A549 (cell line): ENCODE data around the gene PRRT4. TPM values are rescaled to one million over a fixed set of nuclear protein-coding genes. Genes with fewer than 3 reads are reported as not detected.

Source experiments
- ATAC-seq, 2 experiments: fragments of 200-7000 bp in 1 of 2; fragments of >200 bp in 1 of 2; cut with Nextera tagmentation in 1 of 2; cut with Tn5 transposase in 1 of 2; 3 replicates each; pipeline versions ENCODE4 v1.8.0 to v1.9.1; 2018 to 2020; ENCODE audit warnings: mild to moderate bottlenecking in 1 of 2, moderate library complexity in 1 of 2
- CTCF ChIA-PET: fragments of 300-600 bp; sonication (Branson Sonifier 250); formaldehyde crosslinking; extraction: SDS; loops from one replicate; lab custom pipeline; 2021; ENCODE audit warnings: antibody characterized with exemption, inconsistent platforms; lab: Yijun Ruan, JAX
- POLR2A ChIA-PET: fragments of 350-600 bp; formaldehyde crosslinking; extraction: SDS; loops from one replicate; lab custom pipeline; 2021; ENCODE audit warnings: antibody characterized with exemption, inconsistent platforms; lab: Yijun Ruan, JAX
- DNase-seq, 2 experiments: peaks; one replicate each; pipeline versions ENCODE4 v3.0.0 to v3.0.0-alpha.2; 2011 to 2016; ENCODE audit warnings: low read depth in 1 of 2, low spot score in 1 of 2
- FAIRE-seq: peaks from 2 replicates; lab custom pipeline; 2011; peaks lifted over from hg19 to GRCh38; lab: Jason Lieb, UNC
- H3K27ac ChIP-seq, 2 experiments: fragments of >200 bp; sonication (Bioruptor Twin); formaldehyde crosslinking; 3 replicates each; pipeline ENCODE4 v1.5.1; 2016 to 2017
- H3K4me1 ChIP-seq: fragments of >200 bp; sonication (Bioruptor Twin); formaldehyde crosslinking; 3 replicates; pipeline ENCODE4 v1.6.1; 2016
- H3K4me2 ChIP-seq: fragments of >200 bp; sonication (Bioruptor Twin); formaldehyde crosslinking; 3 replicates; pipeline ENCODE4 v1.6.1; 2016
- H3K4me3 ChIP-seq: fragments of >200 bp; sonication (Bioruptor Twin); formaldehyde crosslinking; 3 replicates; pipeline ENCODE4 v1.5.1; 2016
- H3K9me3 ChIP-seq: fragments of >200 bp; sonication (Bioruptor Twin); formaldehyde crosslinking; 3 replicates; pipeline ENCODE4 v1.6.1; 2016
- ATOH8 ChIP-seq: fragments of 250-450 bp; sonication (Bioruptor Pico); IDR thresholded peaks from 2 replicates; pipeline ENCODE4 v1.5.0; 2020; ENCODE audit warnings: low read depth, mild to moderate bottlenecking, moderate library complexity
- BHLHE40 ChIP-seq: IDR thresholded peaks from 2 replicates; pipeline ENCODE4 v1.6.1; 2012; ENCODE audit warnings: low read depth, low read length, inconsistent platforms
- CBX8 ChIP-seq: fragments of 200-600 bp; sonication (generic); IDR thresholded peaks from 2 replicates; pipeline ENCODE4 v1.6.1; 2016
- CTCF ChIP-seq: fragments of >200 bp; sonication (Bioruptor Twin); formaldehyde crosslinking; IDR thresholded peaks from 3 replicates; pipeline ENCODE4 v1.5.1; 2016
- FOSL2 ChIP-seq, 2 experiments: fragments of 450-650 bp in 1 of 2; fragments of >200 bp in 1 of 2; sonication (Bioruptor Twin) in 1 of 2; formaldehyde crosslinking; IDR thresholded peaks; 2 replicates each; pipeline versions ENCODE4 v1.5.0 to v1.6.1; 2016 to 2020; ENCODE audit warnings: mild to moderate bottlenecking in 1 of 2, moderate library complexity in 1 of 2
- GATA3 ChIP-seq: IDR thresholded peaks from 2 replicates; pipeline ENCODE4 v1.6.1; 2012; ENCODE audit warnings: borderline replicate concordance
- HMGXB4 ChIP-seq: fragments of 250-450 bp; sonication (Bioruptor Pico); IDR thresholded peaks from 2 replicates; pipeline ENCODE4 v1.5.0; 2021; ENCODE audit warnings: mild to moderate bottlenecking, moderate library complexity, borderline replicate concordance
- HOXB13 ChIP-seq: fragments of 250-450 bp; sonication (Bioruptor Pico); IDR thresholded peaks from 2 replicates; pipeline ENCODE4 v1.5.0; 2020; ENCODE audit warnings: low read depth, mild to moderate bottlenecking, moderate library complexity
- JUN ChIP-seq, 2 experiments: fragments of >200 bp; sonication (Bioruptor Twin); formaldehyde crosslinking; IDR thresholded peaks; 2 replicates in 1 of 2; 3 replicates in 1 of 2; pipeline ENCODE4 v1.6.1; 2016 to 2017
- MAZ ChIP-seq: fragments of 150-350 bp; IDR thresholded peaks from 2 replicates; pipeline ENCODE4 v1.6.1; 2014; ENCODE audit warnings: antibody characterized with exemption, low read depth, low read length, borderline replicate concordance
- NFE2L2 ChIP-seq: fragments of 150-350 bp; conservative IDR thresholded peaks from 2 replicates; pipeline ENCODE4 v1.6.1; 2014; ENCODE audit warnings: low read length
- NR3C1 ChIP-seq: fragments of >200 bp; sonication (Bioruptor Twin); formaldehyde crosslinking; IDR thresholded peaks from 3 replicates; pipeline ENCODE4 v1.6.1; 2017
- PBX3 ChIP-seq: IDR thresholded peaks from 2 replicates; pipeline ENCODE4 v1.6.1; 2012
- PHF8 ChIP-seq: fragments of 200-600 bp; sonication (generic); IDR thresholded peaks from 2 replicates; pipeline ENCODE4 v1.6.1; 2016; ENCODE audit warnings: low read depth, mild to moderate bottlenecking, antibody characterized with exemption, moderate library complexity, borderline replicate concordance
- RAD21 ChIP-seq, 2 experiments: fragments of >200 bp in 1 of 2; sonication (Bioruptor Twin) in 1 of 2; formaldehyde crosslinking in 1 of 2; IDR thresholded peaks in 1 of 2; conservative IDR thresholded peaks in 1 of 2; 2 replicates in 1 of 2; 3 replicates in 1 of 2; pipeline ENCODE4 v1.6.1; 2012 to 2018; ENCODE audit warnings: inconsistent platforms in 1 of 2
- RCOR1 ChIP-seq: fragments of 150-350 bp; IDR thresholded peaks from 2 replicates; pipeline ENCODE4 v1.6.1; 2014; ENCODE audit warnings: antibody characterized with exemption, low read length, low read depth
- REST ChIP-seq: fragments of 200-600 bp; sonication (generic); IDR thresholded peaks from 2 replicates; pipeline ENCODE4 v1.6.1; 2016; ENCODE audit warnings: antibody characterized with exemption, mild to moderate bottlenecking, moderate library complexity
- RFX5 ChIP-seq: fragments of 450-650 bp; IDR thresholded peaks from 2 replicates; pipeline ENCODE4 v1.7.1; 2014; ENCODE audit warnings: antibody characterized with exemption, mild to moderate bottlenecking, moderate library complexity
- SMC3 ChIP-seq: fragments of >200 bp; sonication (Bioruptor Twin); formaldehyde crosslinking; IDR thresholded peaks from 3 replicates; pipeline ENCODE4 v1.6.1; 2018; ENCODE audit warnings: inconsistent platforms
- TFCP2L1 ChIP-seq: fragments of 250-450 bp; sonication (Bioruptor Pico); IDR thresholded peaks from 2 replicates; pipeline ENCODE4 v1.5.0; 2021; ENCODE audit warnings: mild to moderate bottlenecking
- ZNF302 ChIP-seq: fragments of 250-450 bp; sonication (Bioruptor Pico); IDR thresholded peaks from 2 replicates; pipeline ENCODE4 v1.9.0; 2021; ENCODE audit warnings: inconsistent platforms, mild to moderate bottlenecking, moderate library complexity
- WGBS: methylation state at CpG from one replicate; pipeline ENCODE4 v1.1.6; 2017; ENCODE audit errors: missing lambda C conversion rate; 5-methylcytosine and 5-hydroxymethylcytosine counted together
- polyA plus RNA-seq, 4 experiments: library from polyadenylated mRNA; depleted of rRNA in 3 of 4; stranded (reverse); fragments of >200 nt; fragmentation: RNase III in 1 of 4; extraction: RNeasy Plus Mini Kit Qiagen cat#74134 plus additional on column Dnase treatment in 1 of 4; gene quantifications; 2 replicates in 3 of 4; 3 replicates in 1 of 4; pipeline ENCODE4 v1.2.3, GENCODE V29; 2011 to 2017

PRRT4 gene
- polyA plus RNA-seq, 2 of the 4 experiments (the other 2 are of a cell fraction): 0.15 to 0.18 TPM

- no peak overlapping the region for H3K27ac ChIP-seq
- no peak overlapping the region for H3K4me3 ChIP-seq
- 87% methylated on average over 10 of the region's 10 CpGs for WGBS
- CTCF ChIA-PET: interaction anchor here (1.1 kb wide), 1 partner anchor 74 kb away, joined by 4 read pairs; no protein-coding TSS in a partner anchor
- FAIRE-seq (no peak), DNase-seq (no peak), ATAC-seq (no peak)
- no peaks in the 10 kb centered on the region for H3K9me3 ChIP-seq
- POLR2A ChIA-PET: no interaction called here
- TF ChIP-seq RAD21 (conservative IDR thresholded peaks at IDR 0.05 in 1 of 2, IDR thresholded peaks at IDR 0.05 in 1 of 2): no peak
- TF ChIP-seq CBX8: no peak
- no peak for TF ChIP-seq TFCP2L1 (CRISPR knock-in tag)
- no peak for TF ChIP-seq NFE2L2
- no peak for TF ChIP-seq JUN (IDR thresholded peaks at IDR 0.05)
- no peaks in the 10 kb centered on the region for H3K4me1 ChIP-seq
- H3K4me2 ChIP-seq: no peak overlapping the region
Measured at GRCh38 chr7:128323459-128324367, 37.8 kb downstream of the PRRT4 start.

GRCh38 chr7:128323040-128323439, 38.5 kb downstream of the PRRT4 start:
- ChIA-PET POLR2A (no interaction called here), CTCF (interaction anchor here (0.7 to 2.3 kb wide), 6 partner anchors 9 to 24 kb away, joined by 3 to 9 read pairs (median 5); no protein-coding TSS in a partner anchor)
- no peak overlapping the region for H3K4me2 ChIP-seq
- H3K4me3 ChIP-seq: no peak overlapping the region
- TF ChIP-seq ZNF302: no peak
- ATAC-seq (no peak), FAIRE-seq (no peak), DNase-seq (no peak)
- no peaks in the 10 kb centered on the region for H3K4me1 ChIP-seq
- no peaks in the 10 kb centered on the region for H3K9me3 ChIP-seq
- H3K27ac ChIP-seq: no peak overlapping the region

- Histone ChIP-seq H3K9me3 (no peaks in the 10 kb centered on the region), H3K4me2 (no peak overlapping the region), H3K4me3 (no peak overlapping the region), H3K27ac (no peak overlapping the region), H3K4me1 (no peaks in the 10 kb centered on the region)
- ATAC-seq (peak; percentile 83 to 88; a peak in 5 of 6 replicates), DNase-seq (peak in 1 of 2 experiments; percentile 54), FAIRE-seq (no peak)
- POLR2A ChIA-PET: no interaction called here
- CTCF ChIA-PET: interaction anchor here (0.6 to 2.3 kb wide), 9 partner anchors 9 to 1364 kb away, joined by 3 to 9 read pairs (median 4); no protein-coding TSS in a partner anchor
- WGBS: 80% methylated on average over 3 of the region's 3 CpGs
- no peak for TF ChIP-seq MAZ
- peak; percentile 15; the same call in 1 of the 3 replicates for TF ChIP-seq SMC3
- no peak for TF ChIP-seq PHF8
- TF ChIP-seq CTCF: peak; percentile 44
- TF ChIP-seq HOXB13 (CRISPR knock-in tag): no peak
- TF ChIP-seq JUN (IDR thresholded peaks at IDR 0.05): no peak
- TF ChIP-seq FOSL2 (IDR thresholded peaks at IDR 0.05): no peak
- no peak for TF ChIP-seq FOSL2 (CRISPR knock-in tag; IDR thresholded peaks at IDR 0.05)
- TF ChIP-seq BHLHE40: no peak
- TF ChIP-seq HMGXB4 (CRISPR knock-in tag): no peak
- no peak for TF ChIP-seq PBX3
- no peak for TF ChIP-seq GATA3
- TF ChIP-seq ATOH8 (CRISPR knock-in tag): no peak
- TF ChIP-seq RCOR1: no peak
- no peak for TF ChIP-seq RFX5
- TF ChIP-seq NR3C1: no peak
- TF ChIP-seq REST: no peak
- peak; percentile 33 to 47; a peak in 3 of 5 replicates for TF ChIP-seq RAD21 (conservative IDR thresholded peaks at IDR 0.05 in 1 of 2, IDR thresholded peaks at IDR 0.05 in 1 of 2)
Measured at GRCh38 chr7:128322040-128322643, 39.3 kb downstream of the PRRT4 start.
